Kidney (tissue), 14 donors: ENCODE measurements around the gene SLC35F5. TPM values are rescaled to one million over a fixed set of nuclear protein-coding genes. Genes with fewer than 3 reads are reported as not detected.

Experiments
- DNase-seq, 5 donors: peaks; one replicate each; pipeline ENCODE4 v3.0.0-alpha.2; 2013 to 2020
- FAIRE-seq: peaks from 2 replicates; lab custom pipeline; 2012; peaks lifted over from hg19 to GRCh38; lab: Jason Lieb, UNC
- H3K27ac ChIP-seq, 2 donors: one replicate each; pipeline ENCODE4 v1.7.0; 2013; ENCODE audit warnings: low read depth in 2 of 2, low read length in 2 of 2, inconsistent platforms in 1 of 2
- H3K27me3 ChIP-seq: one replicate; pipeline ENCODE4 v1.7.1; 2013; ENCODE audit warnings: low read length, inconsistent platforms; ENCODE audit not compliant: control insufficient read depth, insufficient read depth
- H3K36me3 ChIP-seq, 3 donors: one replicate each; pipeline versions ENCODE4 v1.7.0 to v1.7.1; 2013; ENCODE audit warnings: low read length in 3 of 3, control low read depth in 1 of 3, inconsistent platforms in 1 of 3; ENCODE audit not compliant: insufficient read depth in 3 of 3, control insufficient read depth in 2 of 3
- H3K4me1 ChIP-seq, 3 donors: one replicate each; pipeline versions ENCODE4 v1.7.0 to v1.7.1; 2013; ENCODE audit warnings: low read length in 3 of 3, inconsistent platforms in 1 of 3, low read depth in 1 of 3; ENCODE audit not compliant: control insufficient read depth in 2 of 3, insufficient read depth in 2 of 3
- H3K4me3 ChIP-seq, 3 donors: one replicate each; pipeline versions ENCODE4 v1.7.0 to v1.8.1; 2013; ENCODE audit warnings: low read length in 3 of 3, control low read depth in 1 of 3, inconsistent platforms in 1 of 3
- H3K9ac ChIP-seq, 3 donors: one replicate each; pipeline versions ENCODE4 v1.7.0 to v1.7.1; 2013; ENCODE audit warnings: low read length in 3 of 3, control low read depth in 1 of 3, inconsistent platforms in 1 of 3
- H3K9me3 ChIP-seq, 3 donors: one replicate each; pipeline versions ENCODE4 v1.7.0 to v1.7.1; 2013; ENCODE audit warnings: low read length in 3 of 3, control low read depth in 1 of 3, inconsistent platforms in 1 of 3; ENCODE audit not compliant: control insufficient read depth in 2 of 3, insufficient read depth in 1 of 3
- CTCF ChIP-seq: IDR thresholded peaks from 3 replicates; pipeline ENCODE4 v1.5.1; 2012; ENCODE audit warnings: mild to moderate bottlenecking, moderate library complexity, borderline replicate concordance; ENCODE audit not compliant: insufficient read depth; ENCODE audit errors: extremely low read depth
- intact Hi-C: fragments of 100-400 bp; cut with DNase I; formaldehyde crosslinking; loops from one replicate; pipeline ENCODE4 v1.11.1; 2022
- polyA plus RNA-seq: library from polyadenylated mRNA; stranded (reverse); fragments of 350-450 nt; fragmentation: Illumina TruSeq; extraction: RNeasy Lipid Tissue Mini Kit (QIAGEN cat#74804); gene quantifications from one replicate; pipeline ENCODE4 v1.2.3, GENCODE V29; 2014; ENCODE audit warnings: low read depth, low replicate concordance; ENCODE audit not compliant: insufficient read depth
- total RNA-seq: library from RNA; stranded (reverse); fragmentation: NEBNext Ultra II Directional; extraction: Animal tissue kit (Norgen Biotek cat#: 25700); gene quantifications from one replicate; pipeline ENCODE4 v1.2.1, GENCODE V29; 2021
- donor health status: control.
- donor health status: control.
- donor health status: control.
- donor health status: control.
- donor health status: control.
- donor health status: DM: yes; HTN: yes; CAD: no.
- donor health status: Normal renal cell carcinoma (clear cell type).

The SLC35F5 gene
- total and polyA plus RNA-seq, 2 donors from 2014 or later: 49.9 to 198 TPM

- DNase-seq (no peak), FAIRE-seq (no peak)
- no peak for TF ChIP-seq CTCF
- intact Hi-C loops: no loop called here
- Histone ChIP-seq H3K4me1 (no peaks in the 10 kb centered on the region), H3K9me3 (no peaks in the 10 kb centered on the region), H3K27ac (no peak overlapping the region), H3K9ac (no peak overlapping the region), H3K27me3 (no peaks in the 10 kb centered on the region), H3K36me3 (peaks cover 2 to 33% (median 4%) of the 10 kb centered on the region in 3 donors), H3K4me3 (no peak overlapping the region)
These were observed 22.3 kb downstream of the SLC35F5 start for GRCh38 chr2:113734185-113734584.

- Histone ChIP-seq H3K4me1 (no peaks in the 10 kb centered on the region), H3K27ac (no peak overlapping the region), H3K4me3 (no peak overlapping the region), H3K36me3 (peaks cover 0 to 23% (median 5%) of the 10 kb centered on the region in 3 donors), H3K9ac (no peak overlapping the region), H3K27me3 (no peaks in the 10 kb centered on the region), H3K9me3 (no peaks in the 10 kb centered on the region)
- DNase-seq: no peak
- FAIRE-seq: no peak
- intact Hi-C loops: no loop called here
- no peak for TF ChIP-seq CTCF
These were observed 32.4 kb downstream of the SLC35F5 start for GRCh38 chr2:113724010-113724409.

GRCh38 chr2:113723411-113723810 lies 33.0 kb downstream of the SLC35F5 start:
- Histone ChIP-seq H3K4me3 (no peak overlapping the region), H3K27me3 (no peaks in the 10 kb centered on the region), H3K36me3 (peaks cover 0 to 17% (median 4%) of the 10 kb centered on the region in 3 donors), H3K4me1 (no peaks in the 10 kb centered on the region), H3K9ac (no peak overlapping the region), H3K27ac (no peak overlapping the region), H3K9me3 (no peaks in the 10 kb centered on the region)
- intact Hi-C loops: no loop called here
- TF ChIP-seq CTCF: no peak
- peak; percentile 33 for FAIRE-seq
- DNase-seq: no peak

- H3K4me1 ChIP-seq: no peaks in the 10 kb centered on the region
- H3K36me3 ChIP-seq: peaks cover 2 to 24% (median 5%) of the 10 kb centered on the region in 3 donors
- no peak overlapping the region for H3K4me3 ChIP-seq
- peak; percentile 9 for TF ChIP-seq CTCF
- no peaks in the 10 kb centered on the region for H3K9me3 ChIP-seq
- DNase-seq: peak in 1 of 5 donors; percentile 21
- FAIRE-seq: peak; percentile 57
- no peaks in the 10 kb centered on the region for H3K27me3 ChIP-seq
- H3K27ac ChIP-seq: no peak overlapping the region
- no peak overlapping the region for H3K9ac ChIP-seq
- intact Hi-C loops: no loop called here
These were observed 36.3 kb downstream of the SLC35F5 start for GRCh38 chr2:113720167-113720566.
